Mucosa of rectum (tissue), 2 donors: Measurements from ENCODE around the gene ZEB2.
A peak's percentile ranks its signal among the peaks of the same experiment; 100 is the strongest.

ENCODE experiments used
- H3K27ac ChIP-seq, 2 donors: one replicate each; pipeline ENCODE4 v1.7.0; 2013; ENCODE audit warnings: inconsistent platforms in 2 of 2, low read depth in 2 of 2, low read length in 2 of 2
- H3K27me3 ChIP-seq, 2 donors: one replicate each; pipeline ENCODE4 v1.7.0; 2013; ENCODE audit warnings: low read length in 2 of 2; ENCODE audit not compliant: control insufficient read depth in 2 of 2, insufficient read depth in 2 of 2
- H3K36me3 ChIP-seq, 2 donors: one replicate each; pipeline ENCODE4 v1.7.0; 2013; ENCODE audit warnings: low read length in 2 of 2; ENCODE audit not compliant: control insufficient read depth in 2 of 2, insufficient read depth in 2 of 2
- H3K4me1 ChIP-seq, 2 donors: one replicate each; pipeline ENCODE4 v1.7.0; 2013; ENCODE audit warnings: low read length in 2 of 2, mild to moderate bottlenecking in 1 of 2; ENCODE audit not compliant: control insufficient read depth in 2 of 2, insufficient read depth in 2 of 2
- H3K4me3 ChIP-seq, 2 donors: one replicate each; pipeline ENCODE4 v1.7.0; 2013; ENCODE audit warnings: low read length in 2 of 2
- H3K9ac ChIP-seq, 2 donors: one replicate each; pipeline ENCODE4 v1.7.0; 2013; ENCODE audit warnings: low read length in 2 of 2, low read depth in 1 of 2, mild to moderate bottlenecking in 1 of 2
- H3K9me3 ChIP-seq, 2 donors: one replicate each; pipeline ENCODE4 v1.7.0; 2013; ENCODE audit warnings: low read length in 2 of 2; ENCODE audit not compliant: control insufficient read depth in 2 of 2
- donor health status: healthy.
- donor health status: Normal muscosa, but diverticular disease.

ZEB2 gene

GRCh38 chr2:144530596-144530995, 10.7 kb upstream of the ZEB2 start:
- no peaks in the 10 kb centered on the region for H3K36me3 ChIP-seq
- H3K4me1 ChIP-seq = no peaks in the 10 kb centered on the region
- peaks cover 0 to 5% of the 10 kb centered on the region in 2 donors for H3K27me3 ChIP-seq
- no peaks in the 10 kb centered on the region for H3K9me3 ChIP-seq
- H3K9ac ChIP-seq = no peak overlapping the region
- no peak overlapping the region for H3K27ac ChIP-seq
- H3K4me3 ChIP-seq = no peak overlapping the region

GRCh38 chr2:144529841-144530240, 9.9 kb upstream of the ZEB2 start:
- H3K4me3 ChIP-seq = no peak overlapping the region
- no peaks in the 10 kb centered on the region for H3K36me3 ChIP-seq
- no peak overlapping the region for H3K9ac ChIP-seq
- H3K9me3 ChIP-seq = no peaks in the 10 kb centered on the region
- H3K27ac ChIP-seq = no peak overlapping the region
- H3K4me1 ChIP-seq = no peaks in the 10 kb centered on the region
- H3K27me3 ChIP-seq = peaks cover 4 to 9% of the 10 kb centered on the region in 2 donors

- Histone ChIP-seq H3K9ac (no peak overlapping the region), H3K27me3 (peaks cover 11 to 15% of the 10 kb centered on the region in 2 donors), H3K36me3 (no peaks in the 10 kb centered on the region), H3K4me1 (no peaks in the 10 kb centered on the region), H3K9me3 (no peaks in the 10 kb centered on the region), H3K27ac (no peak overlapping the region), H3K4me3 (no peak overlapping the region)
Measured at GRCh38 chr2:144528108-144528507, 8.2 kb upstream of the ZEB2 start.

GRCh38 chr2:144526831-144527230, 6.9 kb upstream of the ZEB2 start:
- Histone ChIP-seq H3K27ac (peak overlapping the region in 1 of 2 donors; percentile 21), H3K4me3 (no peak overlapping the region), H3K36me3 (no peaks in the 10 kb centered on the region), H3K9ac (no peak overlapping the region), H3K9me3 (no peaks in the 10 kb centered on the region), H3K4me1 (no peaks in the 10 kb centered on the region), H3K27me3 (peaks cover 12 to 25% of the 10 kb centered on the region in 2 donors)

GRCh38 chr2:144524118-144525009, 4.4 kb upstream of the ZEB2 start:
- Histone ChIP-seq H3K27me3 (peaks cover 13 to 31% of the 10 kb centered on the region in 2 donors), H3K4me3 (peak overlapping the region; percentile 49 to 73), H3K9me3 (no peaks in the 10 kb centered on the region), H3K9ac (peak overlapping the region; percentile 47 to 64), H3K36me3 (no peaks in the 10 kb centered on the region), H3K27ac (peak overlapping the region; percentile 77 to 81), H3K4me1 (no peaks in the 10 kb centered on the region)

- Histone ChIP-seq H3K36me3 (no peaks in the 10 kb centered on the region), H3K27me3 (peaks cover 16 to 31% of the 10 kb centered on the region in 2 donors), H3K27ac (peak overlapping the region; percentile 77 to 81), H3K4me3 (peak overlapping the region; percentile 47 to 73), H3K9me3 (no peaks in the 10 kb centered on the region), H3K9ac (peak overlapping the region; percentile 52 to 64), H3K4me1 (no peaks in the 10 kb centered on the region)
Measured at GRCh38 chr2:144523596-144524117, 3.7 kb upstream of the ZEB2 start.

GRCh38 chr2:144522897-144523595, 3.1 kb upstream of the ZEB2 start:
- no peaks in the 10 kb centered on the region for H3K9me3 ChIP-seq
- H3K27ac ChIP-seq = peak overlapping the region; percentile 77 to 81

GRCh38 chr2:144522176-144522896, 2.4 kb upstream of the ZEB2 start:
- H3K9ac ChIP-seq = peak overlapping the region; percentile 2 to 64
- no peaks in the 10 kb centered on the region for H3K9me3 ChIP-seq
- H3K27me3 ChIP-seq = peaks cover 16 to 34% of the 10 kb centered on the region in 2 donors
- no peaks in the 10 kb centered on the region for H3K36me3 ChIP-seq
- peaks cover 0 to 3% of the 10 kb centered on the region in 2 donors for H3K4me1 ChIP-seq
- H3K4me3 ChIP-seq = peak overlapping the region in 1 of 2 donors; percentile 73
- H3K27ac ChIP-seq = peak overlapping the region; percentile 77 to 81

More at GRCh38 chr2:144522897-144523595, 3.1 kb upstream of the ZEB2 start:
- H3K4me3 ChIP-seq = peak overlapping the region; percentile 47 to 73
- H3K36me3 ChIP-seq = no peaks in the 10 kb centered on the region
- H3K9ac ChIP-seq = peak overlapping the region; percentile 52 to 64
- H3K4me1 ChIP-seq = peaks cover 0 to 3% of the 10 kb centered on the region in 2 donors
- peaks cover 16 to 34% of the 10 kb centered on the region in 2 donors for H3K27me3 ChIP-seq

- Histone ChIP-seq H3K9ac (no peak overlapping the region), H3K9me3 (no peaks in the 10 kb centered on the region), H3K36me3 (no peaks in the 10 kb centered on the region), H3K27me3 (peaks cover 16 to 34% of the 10 kb centered on the region in 2 donors), H3K4me3 (peak overlapping the region in 1 of 2 donors; percentile 14), H3K27ac (peak overlapping the region; percentile 29 to 46), H3K4me1 (peaks cover 0 to 3% of the 10 kb centered on the region in 2 donors)
Measured at GRCh38 chr2:144521686-144522085, 1.8 kb upstream of the ZEB2 start.
